Natural killer cell (primary cell): Measurements from ENCODE around the gene KIAA1958. TPM values are rescaled to one million over a fixed set of nuclear protein-coding genes. Genes with fewer than 3 reads are reported as not detected.

Experiments
- ATAC-seq, 3 donors: fragments of 150-1000 bp in 2 of 3; fragments of 200-7000 bp in 1 of 3; cut with Tn5 transposase; 1 replicate in 1 of 3; 2 replicates in 2 of 3; pipeline ENCODE4 v1.10.0; 2021; ENCODE audit warnings: mild to moderate bottlenecking in 2 of 3, moderate library complexity in 2 of 3
- DNase-seq, 2 donors: peaks; one replicate each; pipeline versions ENCODE4 v3.0.0 to v3.0.0-alpha.2; 2013 to 2021; ENCODE audit warnings: mixed read lengths in 1 of 2
- H3K27ac ChIP-seq: one replicate; pipeline ENCODE4 v1.5.1; 2013; ENCODE audit warnings: mild to moderate bottlenecking, low read length
- H3K27me3 ChIP-seq: one replicate; pipeline ENCODE4 v1.6.1; 2013; ENCODE audit warnings: low read length; ENCODE audit not compliant: control insufficient read depth, insufficient read depth
- H3K36me3 ChIP-seq: one replicate; pipeline ENCODE4 v1.6.1; 2013; ENCODE audit warnings: low read length; ENCODE audit not compliant: control insufficient read depth, insufficient read depth
- H3K4me1 ChIP-seq: one replicate; pipeline ENCODE4 v1.6.1; 2013; ENCODE audit warnings: low read length; ENCODE audit not compliant: control insufficient read depth, insufficient read depth
- H3K4me3 ChIP-seq: one replicate; pipeline ENCODE4 v1.5.1; 2013; ENCODE audit warnings: low read length
- H3K9me3 ChIP-seq: one replicate; pipeline ENCODE4 v1.6.1; 2013; ENCODE audit warnings: low read length; ENCODE audit not compliant: control insufficient read depth, insufficient read depth
- H3K27ac Mint-ChIP-seq, 2 donors: one replicate each; pipeline ENCODE4 v1.8.0; 2022; ENCODE audit warnings: mild to moderate bottlenecking in 2 of 2, mixed read lengths in 2 of 2, moderate library complexity in 1 of 2
- H3K27me3 Mint-ChIP-seq, 2 donors: one replicate each; pipeline ENCODE4 v1.8.0; 2022; ENCODE audit warnings: low read depth in 2 of 2, mixed read lengths in 2 of 2
- H3K36me3 Mint-ChIP-seq: one replicate; pipeline ENCODE4 v1.8.0; 2022; ENCODE audit warnings: mixed read lengths
- H3K4me1 Mint-ChIP-seq, 2 donors: one replicate each; pipeline ENCODE4 v1.8.0; 2022; ENCODE audit warnings: mixed read lengths in 2 of 2
- H3K4me3 Mint-ChIP-seq: one replicate; pipeline ENCODE4 v1.8.0; 2022; ENCODE audit warnings: mild to moderate bottlenecking, moderate library complexity, mixed read lengths
- H3K9me3 Mint-ChIP-seq, 2 donors: one replicate each; pipeline ENCODE4 v1.8.0; 2022; ENCODE audit warnings: mixed read lengths in 2 of 2
- CTCF ChIP-seq: fragments of 200-600 bp; IDR thresholded peaks from one replicate; pipeline ENCODE4 v1.8.0; 2022; ENCODE audit warnings: antibody characterized with exemption
- WGBS: methylation state at CpG from one replicate; pipeline ENCODE4 v1.1.7; 2013; ENCODE audit warnings: missing lambda C conversion rate; ENCODE audit not compliant: insufficient coverage; 5-methylcytosine and 5-hydroxymethylcytosine counted together
- intact Hi-C: fragments of 100-400 bp; cut with micrococcal nuclease; formaldehyde crosslinking; loops from one replicate; pipeline ENCODE4 v1.14.2; 2022
- total RNA-seq, 4 donors: library from RNA; stranded (reverse); fragments of 120-200 nt in 1 of 4; gene quantifications; one replicate each; pipeline versions ENCODE4 v1.2.3 to v1.2.4, GENCODE V29; 2013 to 2022

The KIAA1958 gene
- 1 to 10 TPM; 5.4 to 6.1 (median 5.5) TPM for total RNA-seq
- total RNA-seq (2013) = 3.6 TPM

- Mint-ChIP-seq H3K27me3 (no peaks in the 10 kb centered on the region), H3K36me3 (no peaks in the 10 kb centered on the region), H3K9me3 (no peaks in the 10 kb centered on the region), H3K27ac (peak within 1 kb of the TSS; percentile 86 to 91), H3K4me1 (peaks cover 19 to 20% of the 10 kb centered on the region in 2 donors), H3K4me3 (peak within 1 kb of the TSS; percentile 98)
- DNase-seq = peak; percentile 69 to 89
- peaks cover 9% of the 10 kb centered on the region for H3K4me1 ChIP-seq
- peak within 1 kb of the TSS; percentile 91 for H3K4me3 ChIP-seq
- peak within 1 kb of the TSS; percentile 75 for H3K27ac ChIP-seq
- H3K9me3 ChIP-seq = no peaks in the 10 kb centered on the region
- intact Hi-C loops = loop anchor here (2.0 to 5.0 kb wide), 2 partner anchors 154 to 231 kb away; partner anchors contain the start of genes INIP and PTBP3
- TF ChIP-seq CTCF = no peak
- WGBS = under 1% methylated on average over 93 of the region's 93 CpGs
- H3K27me3 ChIP-seq = no peaks in the 10 kb centered on the region
- ATAC-seq = peak; percentile 86 to 93 (median 93)
- H3K36me3 ChIP-seq = no peaks in the 10 kb centered on the region
Measured at GRCh38 chr9:112486221-112487007, at the start of gene KIAA1958. Gene KIAA1958, plus strand, starts transcription at chr9:112486827. Its CDS starts 87,254 bp downstream, at chr9:112574081.

DNA sequence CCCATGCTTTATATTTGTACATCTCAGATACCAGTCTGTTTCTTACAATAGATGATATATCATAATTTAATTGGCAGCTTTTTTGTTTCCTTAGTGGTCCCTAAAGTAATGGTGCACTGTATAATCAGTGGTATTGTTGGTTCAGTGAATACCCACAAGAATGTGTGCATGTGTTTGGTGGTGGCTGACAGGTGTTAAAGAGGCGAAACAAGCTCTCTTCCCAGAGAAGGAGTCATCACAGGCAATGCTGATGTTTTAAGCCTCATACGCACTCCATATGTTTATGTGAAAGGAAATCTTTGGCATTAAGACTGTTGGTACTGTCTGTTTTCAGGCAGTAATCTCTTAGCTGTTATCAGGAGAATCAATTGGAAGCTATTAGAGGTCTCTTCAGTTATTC is 49.2 kb upstream of the KIAA1958 start:
- no peak overlapping the region for H3K27ac ChIP-seq
- no peaks in the 10 kb centered on the region for H3K9me3 ChIP-seq
- H3K36me3 Mint-ChIP-seq = no peaks in the 10 kb centered on the region
- no peak overlapping the region for H3K4me3 ChIP-seq
- no peak for TF ChIP-seq CTCF
- no peaks in the 10 kb centered on the region for H3K9me3 Mint-ChIP-seq
- 100% methylated on average over 2 of the region's 2 CpGs for WGBS
- no peaks in the 10 kb centered on the region for H3K4me1 ChIP-seq
- no peaks in the 10 kb centered on the region for H3K4me1 Mint-ChIP-seq
- no peaks in the 10 kb centered on the region for H3K27me3 Mint-ChIP-seq
- no peaks in the 10 kb centered on the region for H3K27me3 ChIP-seq
- no peak for DNase-seq
- no peak for ATAC-seq
- no peak overlapping the region for H3K27ac Mint-ChIP-seq
- intact Hi-C loops = no loop called here
- H3K36me3 ChIP-seq = no peaks in the 10 kb centered on the region
- no peak overlapping the region for H3K4me3 Mint-ChIP-seq

DNA sequence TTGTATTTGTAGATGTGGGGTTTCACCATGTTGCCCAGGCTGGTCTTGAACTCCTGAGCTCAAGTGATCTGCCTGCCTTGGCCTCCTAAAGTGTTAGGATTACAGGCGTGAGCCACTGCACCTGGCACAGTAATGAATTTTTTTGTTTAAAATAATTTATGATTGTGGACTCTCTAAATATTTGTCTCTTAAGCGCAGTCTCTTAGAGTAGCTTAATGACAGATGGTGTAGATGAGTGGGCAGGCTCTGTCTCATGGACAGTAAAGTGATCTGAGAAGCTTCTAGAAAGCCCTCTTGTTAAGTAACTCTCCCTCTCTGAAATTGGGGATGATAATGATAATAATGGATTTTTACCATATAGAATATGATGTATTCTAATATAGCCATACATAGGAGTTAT is 47.5 kb upstream of the KIAA1958 start:
- 100% methylated on average over 2 of the region's 2 CpGs for WGBS
- no peaks in the 10 kb centered on the region for H3K36me3 Mint-ChIP-seq
- H3K27me3 Mint-ChIP-seq = no peaks in the 10 kb centered on the region
- H3K27ac ChIP-seq = no peak overlapping the region
- ATAC-seq = no peak
- no peak overlapping the region for H3K4me3 Mint-ChIP-seq
- DNase-seq = no peak
- TF ChIP-seq CTCF = no peak
- no peaks in the 10 kb centered on the region for H3K36me3 ChIP-seq
- H3K4me1 ChIP-seq = no peaks in the 10 kb centered on the region
- no peaks in the 10 kb centered on the region for H3K27me3 ChIP-seq
- no peak overlapping the region for H3K4me3 ChIP-seq
- H3K4me1 Mint-ChIP-seq = no peaks in the 10 kb centered on the region
- H3K9me3 ChIP-seq = no peaks in the 10 kb centered on the region
- intact Hi-C loops = no loop called here
- H3K9me3 Mint-ChIP-seq = no peaks in the 10 kb centered on the region
- H3K27ac Mint-ChIP-seq = no peak overlapping the region
